Activated CD8-positive, alpha-beta memory T cell treated with anti-CD3 and anti-CD28 coated beads for 36 hours (primary cell): ENCODE data around the gene TMEM178A. TPM values are rescaled to one million over a fixed set of nuclear protein-coding genes. Genes with fewer than 3 reads are reported as not detected.
"Not testable (repeated sequence)": the region's sequence is repeated elsewhere in the genome, so short reads cannot be mapped to it uniquely, and the experiment has no call there.

ENCODE experiments used
- CTCF ChIA-PET: fragments of 350-600 bp; sonication (Branson Sonifier 250); formaldehyde crosslinking; loops from one replicate; lab custom pipeline; 2021; ENCODE audit warnings: antibody characterized with exemption; lab: Charles Lee
- POLR2A ChIA-PET: fragments of 350-600 bp; sonication (Branson Sonifier 250); formaldehyde crosslinking; loops from one replicate; lab custom pipeline; 2021; ENCODE audit warnings: antibody characterized with exemption; lab: Charles Lee
- total RNA-seq, 2 experiments: library from RNA; stranded (reverse); gene quantifications; one replicate each; pipeline ENCODE4 v1.2.3, GENCODE V29; 2021

The TMEM178A gene
- not detected for total RNA-seq

DNA sequence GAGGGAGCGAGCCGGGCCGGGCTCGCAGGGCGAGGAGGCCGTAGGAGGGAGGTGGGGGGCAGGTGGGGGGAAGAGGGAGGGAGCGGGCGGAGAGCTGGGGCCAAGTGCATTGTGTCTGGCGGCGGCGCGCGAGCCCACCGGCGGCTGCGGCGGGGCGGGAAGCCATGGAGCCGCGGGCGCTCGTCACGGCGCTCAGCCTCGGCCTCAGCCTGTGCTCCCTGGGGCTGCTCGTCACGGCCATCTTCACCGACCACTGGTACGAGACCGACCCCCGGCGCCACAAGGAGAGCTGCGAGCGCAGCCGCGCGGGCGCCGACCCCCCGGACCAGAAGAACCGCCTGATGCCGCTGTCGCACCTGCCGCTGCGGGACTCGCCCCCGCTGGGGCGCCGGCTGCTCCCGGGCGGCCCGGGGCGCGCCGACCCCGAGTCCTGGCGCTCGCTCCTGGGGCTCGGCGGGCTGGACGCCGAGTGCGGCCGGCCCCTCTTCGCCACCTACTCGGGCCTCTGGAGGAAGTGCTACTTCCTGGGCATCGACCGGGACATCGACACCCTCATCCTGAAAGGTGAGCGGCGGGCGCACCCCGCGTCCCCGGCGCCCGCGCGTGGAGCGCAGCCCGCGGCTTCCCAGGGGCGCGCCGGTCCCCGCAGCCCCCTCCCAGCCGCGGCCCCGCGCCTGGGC is at the start of gene TMEM178A:
Gene TMEM178A, plus strand, starts transcription at position 107 of the 680 bp plus-strand sequence. Its CDS starts 58 bp downstream, at position 165.
- ChIA-PET POLR2A (no interaction called here), CTCF (no interaction called here)

DNA sequence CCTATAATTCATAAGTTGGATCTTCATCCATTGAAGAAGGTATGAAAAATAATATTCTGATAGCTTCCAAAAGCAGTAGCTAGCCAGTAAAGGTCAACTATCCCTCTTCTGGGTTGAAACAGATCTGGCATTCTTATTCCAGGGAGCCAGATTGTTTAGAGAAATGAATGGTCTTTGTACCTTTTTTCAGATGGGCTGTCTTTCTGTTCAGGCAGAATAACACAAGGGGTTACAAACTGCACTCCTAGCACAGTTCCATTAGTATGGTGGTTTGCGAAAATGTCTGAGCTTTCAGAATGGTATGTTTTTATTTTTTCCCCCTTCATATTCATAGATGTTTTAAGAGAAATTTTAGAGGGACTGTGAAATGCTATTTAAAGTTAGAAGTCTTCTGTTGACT is 47.5 kb upstream of the TMEM178A start:
- ChIA-PET POLR2A (no interaction called here), CTCF (no interaction called here)

DNA sequence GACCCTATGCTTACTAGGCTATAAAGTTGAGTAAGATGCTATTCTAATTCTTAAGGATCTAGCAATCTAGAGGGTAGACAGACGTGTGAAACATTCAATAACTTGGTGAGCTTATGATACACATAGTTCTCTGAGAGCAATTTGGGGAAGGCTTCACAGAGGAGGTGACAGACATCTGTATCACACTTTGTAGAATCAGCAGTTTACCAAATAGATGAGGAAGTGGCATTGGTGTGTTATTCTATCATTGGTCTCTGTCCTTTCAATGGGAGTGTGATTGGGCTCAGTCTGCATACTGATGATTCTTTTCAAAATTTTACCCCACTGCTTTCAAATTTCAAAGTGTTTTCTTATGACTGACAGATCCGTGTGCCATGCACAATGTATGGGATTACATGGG is 47.0 kb upstream of the TMEM178A start:
- CTCF ChIA-PET = no interaction called here
- POLR2A ChIA-PET = no interaction called here

DNA sequence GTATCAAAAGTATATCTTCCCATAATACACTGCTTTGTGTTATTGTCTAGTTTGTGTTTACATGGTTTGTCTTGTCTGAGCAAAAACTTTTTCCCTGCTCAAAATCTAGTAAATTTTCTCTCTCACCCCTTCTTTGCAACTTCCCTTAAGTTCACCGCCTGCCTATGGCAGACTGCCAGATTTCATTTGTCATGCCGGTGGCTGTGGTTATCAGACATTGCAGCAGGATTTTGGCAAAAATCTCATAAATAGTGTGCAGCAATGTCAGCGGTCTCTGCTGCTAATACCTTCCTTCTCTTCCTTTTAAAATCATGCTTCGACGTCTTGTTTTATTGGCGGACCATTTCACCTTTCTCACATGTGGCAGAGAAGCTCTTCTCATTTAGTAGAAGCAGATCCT is 45.6 kb upstream of the TMEM178A start:
- CTCF ChIA-PET = no interaction called here
- POLR2A ChIA-PET = no interaction called here

DNA sequence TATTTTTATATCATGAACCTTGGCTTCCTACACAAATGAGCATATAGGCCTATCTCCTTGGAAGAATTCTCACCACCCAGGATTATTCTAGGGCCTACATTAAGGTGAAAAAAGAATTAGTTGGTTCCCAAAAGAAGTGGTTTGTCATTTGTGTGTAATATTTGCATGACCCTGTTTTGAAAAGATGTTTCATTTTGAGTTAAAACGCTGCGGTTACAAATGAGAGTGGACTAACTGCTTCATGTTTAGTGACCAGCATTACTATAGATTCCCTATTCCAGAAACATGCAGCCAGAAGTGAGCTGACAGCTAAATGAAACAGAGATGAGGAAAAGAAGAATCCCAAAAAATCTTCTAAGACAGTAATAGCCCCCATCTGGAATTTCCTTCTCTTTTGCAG is 44.1 kb upstream of the TMEM178A start:
- POLR2A ChIA-PET = no interaction called here
- CTCF ChIA-PET = no interaction called here

DNA sequence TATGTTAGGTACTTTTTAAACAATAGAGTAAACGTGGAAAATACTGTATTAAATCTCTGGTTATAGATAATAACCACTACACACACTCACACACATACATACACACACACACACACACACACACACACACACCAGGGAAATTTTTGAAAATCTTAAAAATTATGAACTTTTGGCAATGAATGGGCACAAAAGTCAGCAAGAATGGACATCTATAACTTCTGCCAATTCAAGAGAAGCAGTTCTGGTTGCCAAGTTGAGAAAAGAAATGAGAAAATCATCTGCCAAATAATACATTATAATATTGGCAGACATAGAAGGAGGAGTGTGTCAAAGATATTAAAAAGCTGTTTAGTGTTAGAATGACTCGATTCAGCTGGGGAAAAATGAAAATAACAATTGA is 42.9 kb upstream of the TMEM178A start:
- POLR2A ChIA-PET = no interaction called here
- CTCF ChIA-PET = no interaction called here

DNA sequence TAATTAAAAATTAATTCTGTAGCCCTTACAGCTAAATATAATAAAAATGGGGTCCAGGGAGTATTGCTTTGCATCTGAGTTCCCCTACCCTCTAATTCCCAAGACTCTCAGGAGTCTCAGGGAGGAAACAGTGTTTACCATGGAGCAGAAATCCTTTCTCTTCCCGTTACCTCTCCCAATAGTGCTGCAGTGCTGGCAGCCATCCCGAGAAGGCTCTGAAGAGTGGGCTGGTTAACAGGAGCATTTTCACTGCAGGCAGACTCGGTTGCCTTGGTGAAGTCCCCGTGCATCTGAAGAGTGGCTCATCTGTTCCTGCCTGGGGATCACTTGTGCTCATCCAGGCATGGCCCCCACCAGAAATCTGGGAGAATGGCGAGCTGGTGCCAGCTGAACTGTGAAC is 41.8 kb upstream of the TMEM178A start:
- POLR2A ChIA-PET = no interaction called here

DNA sequence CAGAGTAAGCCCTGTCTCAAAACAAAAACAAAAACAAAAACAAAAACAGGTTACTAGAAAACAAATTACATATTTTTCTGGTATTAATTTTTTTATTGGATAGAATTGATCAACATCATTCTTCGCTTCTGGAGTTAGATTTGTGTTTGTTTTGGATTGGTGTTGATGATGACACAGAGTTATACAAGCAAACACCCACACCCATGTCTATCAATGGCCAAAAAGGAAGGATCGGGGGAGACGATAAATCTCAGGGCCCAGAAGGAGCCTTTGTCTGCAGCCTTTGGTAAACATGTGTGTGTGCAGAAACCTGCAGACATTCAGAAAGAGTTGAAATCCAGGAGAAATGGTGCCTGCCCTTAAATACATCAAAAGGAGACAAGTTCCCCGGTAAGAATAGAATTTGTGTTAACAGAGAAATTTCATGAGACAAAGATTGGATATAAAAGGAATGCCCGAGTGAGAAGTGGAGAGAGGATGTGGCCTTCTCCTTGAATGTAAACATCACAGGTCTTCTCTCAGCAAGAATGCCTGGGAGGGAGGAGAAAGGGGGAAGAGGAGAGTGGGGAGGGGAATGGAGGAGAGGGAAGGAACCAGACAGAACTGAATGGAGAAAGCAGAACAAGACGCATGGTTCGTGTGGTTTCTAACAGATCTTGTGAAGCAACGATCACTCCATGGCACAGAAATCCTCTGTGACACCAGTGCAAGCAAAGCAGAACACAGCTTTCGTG is 40.4 kb upstream of the TMEM178A start:
- ChIA-PET POLR2A (no interaction called here), CTCF (no interaction called here)

More for the DNA sequence above, 41.8 kb upstream of the TMEM178A start:
- CTCF ChIA-PET = no interaction called here

DNA sequence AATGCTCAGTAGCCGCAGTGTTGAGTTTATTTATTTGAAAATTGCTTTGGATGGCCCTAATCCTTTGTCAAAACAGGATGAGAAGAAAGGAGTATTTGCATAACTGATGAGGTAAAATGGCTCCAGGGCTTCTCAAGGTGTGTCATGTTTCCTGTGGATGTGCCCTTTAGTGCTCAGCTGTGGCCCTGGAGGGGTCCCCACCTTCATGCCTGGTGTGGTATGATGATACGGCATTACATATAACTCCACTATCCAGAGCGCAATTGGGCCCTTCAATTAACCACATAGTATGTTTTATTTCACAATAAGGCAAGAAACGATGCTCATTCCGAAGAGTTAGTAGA is 39.8 kb upstream of the TMEM178A start:
- POLR2A ChIA-PET = no interaction called here
- CTCF ChIA-PET = no interaction called here

DNA sequence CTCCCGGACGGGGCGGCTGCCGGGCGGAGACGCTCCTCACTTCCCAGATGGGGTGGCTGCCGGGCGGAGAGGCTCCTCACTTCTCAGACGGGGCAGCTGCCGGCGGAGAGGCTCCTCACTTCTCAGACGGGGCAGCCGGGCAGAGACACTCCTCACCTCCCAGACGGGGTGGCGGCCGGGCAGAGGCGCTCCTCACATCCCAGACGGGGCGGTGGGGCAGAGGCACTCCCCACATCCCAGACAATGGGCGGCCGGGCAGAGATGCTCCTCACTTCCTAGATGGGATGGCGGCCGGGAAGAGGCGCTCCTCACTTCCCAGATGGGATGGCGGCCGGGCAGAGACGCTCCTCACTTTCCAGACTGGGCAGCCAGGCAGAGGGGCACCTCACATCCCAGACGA is 37.4 kb upstream of the TMEM178A start:
- POLR2A ChIA-PET = not testable (repeated sequence)

DNA sequence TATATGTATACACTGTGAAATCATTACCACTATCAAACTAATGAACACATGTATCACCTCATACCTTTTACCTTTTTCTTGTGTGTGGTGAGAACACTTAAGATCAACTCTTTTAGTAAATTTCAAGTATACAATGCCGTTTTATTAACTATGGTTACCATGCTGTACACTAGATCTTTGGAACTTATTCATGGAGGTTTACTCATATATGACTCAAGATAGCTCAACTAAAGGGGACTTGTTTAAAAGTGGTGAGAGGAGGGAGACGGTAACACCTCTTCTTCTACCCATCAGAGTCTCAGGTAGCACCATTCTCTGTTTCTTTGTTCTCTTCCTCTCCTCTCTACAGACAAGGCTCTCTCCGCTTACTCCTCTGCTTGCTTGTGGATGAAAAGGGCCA is 36.1 kb upstream of the TMEM178A start:
- CTCF ChIA-PET = no interaction called here
- POLR2A ChIA-PET = no interaction called here

More for the DNA sequence above, 37.4 kb upstream of the TMEM178A start:
- CTCF ChIA-PET = not testable (repeated sequence)

DNA sequence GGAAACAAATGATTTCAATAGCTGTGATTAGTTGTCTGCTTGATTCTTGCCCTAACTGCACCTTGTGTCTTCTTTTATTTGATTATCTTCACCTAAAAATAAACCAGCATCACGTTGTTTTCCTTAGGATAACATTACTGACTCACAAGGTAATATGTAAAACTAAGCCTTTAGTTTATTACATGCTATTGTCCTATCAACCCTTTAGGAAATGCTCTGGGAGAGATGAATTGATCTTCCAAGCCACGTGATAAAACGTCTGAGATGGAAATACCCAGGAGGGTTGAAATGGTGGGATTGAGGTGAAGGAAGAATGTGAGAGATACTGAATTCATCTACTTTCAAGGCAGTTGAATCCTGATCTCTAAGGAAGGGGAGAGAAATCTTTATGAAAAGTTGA is 34.5 kb upstream of the TMEM178A start:
- POLR2A ChIA-PET = no interaction called here
- CTCF ChIA-PET = no interaction called here

DNA sequence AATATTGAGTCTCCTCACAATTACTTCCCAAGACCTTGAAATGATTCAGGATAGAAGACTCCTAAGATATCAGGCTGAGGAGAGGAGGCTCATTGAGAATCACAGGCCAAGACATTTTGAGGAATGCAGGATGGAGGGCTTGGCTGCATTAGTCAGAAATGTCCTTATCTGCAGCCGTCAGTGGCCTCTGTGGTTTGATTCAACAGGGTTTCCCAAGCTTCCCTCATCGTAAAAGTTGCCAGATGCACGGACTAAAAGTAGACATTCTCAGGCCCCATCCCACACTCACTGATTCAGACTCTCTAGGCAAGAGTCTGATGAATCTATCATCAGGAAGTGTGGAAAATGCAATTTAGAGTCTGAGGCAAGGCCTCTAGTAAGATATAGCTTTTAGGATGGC is 34.0 kb upstream of the TMEM178A start:
- ChIA-PET CTCF (no interaction called here), POLR2A (no interaction called here)

DNA sequence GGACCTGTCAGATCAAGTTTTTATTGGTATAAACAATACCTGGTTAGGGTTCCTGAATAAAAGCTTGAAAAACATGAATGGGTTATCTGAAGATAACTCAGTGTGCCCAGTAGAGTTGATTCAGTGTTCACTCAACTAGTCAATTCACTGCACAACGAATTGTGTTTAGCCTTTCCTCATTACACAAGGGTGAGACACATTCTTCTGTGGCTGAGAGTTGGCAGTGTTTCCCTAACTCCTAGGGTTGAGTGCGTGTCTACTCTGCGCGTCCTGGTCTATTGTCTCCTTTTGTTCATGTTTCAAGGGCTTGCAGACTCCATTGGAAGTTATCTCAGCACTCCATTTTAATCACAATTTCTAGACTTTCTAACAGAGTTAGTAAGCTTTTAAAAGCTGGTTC is 32.8 kb upstream of the TMEM178A start:
- CTCF ChIA-PET = no interaction called here
- POLR2A ChIA-PET = no interaction called here

DNA sequence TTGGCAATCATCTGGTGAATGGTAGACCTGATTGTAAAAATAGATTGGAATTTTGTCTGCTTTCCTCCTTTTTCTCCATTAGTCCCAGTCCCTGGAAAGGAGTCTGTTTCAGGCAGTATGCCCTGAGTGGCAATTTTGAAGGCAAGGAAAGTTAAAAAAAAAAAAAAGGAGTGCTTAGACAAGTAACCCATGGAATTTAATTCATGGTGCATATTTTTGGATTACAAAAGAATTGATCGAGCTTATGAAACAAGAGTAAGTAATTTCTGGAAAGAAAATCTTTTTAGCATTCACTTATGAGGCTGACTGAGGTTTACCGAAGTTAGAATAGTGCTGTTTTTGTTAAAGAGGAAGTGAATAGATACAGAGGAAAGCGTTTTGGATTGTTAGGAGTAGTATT is 29.4 kb upstream of the TMEM178A start:
- POLR2A ChIA-PET = no interaction called here

DNA sequence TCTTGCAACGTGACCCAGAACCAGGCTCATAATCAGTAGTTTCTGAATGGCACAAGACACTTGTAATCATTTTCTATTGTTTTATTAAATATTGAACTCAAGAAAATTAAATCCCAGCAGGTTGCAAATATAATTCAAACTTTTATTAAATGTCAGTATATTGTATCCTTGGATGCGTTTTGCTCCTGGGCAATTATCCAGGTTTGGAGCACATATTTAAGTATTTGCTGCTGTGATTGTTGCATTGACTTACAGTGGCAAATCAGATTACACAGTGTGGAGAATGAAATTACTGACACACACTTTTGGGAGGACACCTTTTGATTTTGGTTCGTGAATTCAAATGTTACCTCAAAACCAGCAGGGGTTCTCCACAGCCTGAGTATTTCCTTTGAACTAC is 27.1 kb upstream of the TMEM178A start:
- ChIA-PET POLR2A (no interaction called here), CTCF (no interaction called here)

More for the DNA sequence above, 29.4 kb upstream of the TMEM178A start:
- CTCF ChIA-PET = interaction anchor here (1.7 kb wide), 1 partner anchor 43 kb away, joined by 6 read pairs; no protein-coding TSS in a partner anchor

DNA sequence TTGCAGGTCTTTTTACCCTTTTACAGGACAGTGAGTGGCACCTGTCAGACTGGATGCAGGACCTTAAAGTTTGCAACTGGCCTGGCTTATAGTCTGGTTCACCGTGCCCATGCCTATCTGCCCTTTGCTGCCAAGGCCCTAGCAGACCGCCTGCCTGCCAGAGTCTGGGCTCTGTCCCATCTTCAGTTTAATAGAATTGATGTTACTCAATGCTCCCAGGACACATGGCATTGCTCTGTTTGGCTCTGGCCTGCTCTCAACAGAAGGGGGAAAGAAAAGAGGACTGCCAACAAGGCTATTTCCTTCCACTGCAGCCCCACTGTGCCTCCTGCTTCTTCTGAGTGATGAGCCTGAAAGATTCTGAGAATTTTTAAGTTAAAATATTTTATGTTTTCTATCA is 25.6 kb upstream of the TMEM178A start:
- CTCF ChIA-PET = no interaction called here
- POLR2A ChIA-PET = no interaction called here

DNA sequence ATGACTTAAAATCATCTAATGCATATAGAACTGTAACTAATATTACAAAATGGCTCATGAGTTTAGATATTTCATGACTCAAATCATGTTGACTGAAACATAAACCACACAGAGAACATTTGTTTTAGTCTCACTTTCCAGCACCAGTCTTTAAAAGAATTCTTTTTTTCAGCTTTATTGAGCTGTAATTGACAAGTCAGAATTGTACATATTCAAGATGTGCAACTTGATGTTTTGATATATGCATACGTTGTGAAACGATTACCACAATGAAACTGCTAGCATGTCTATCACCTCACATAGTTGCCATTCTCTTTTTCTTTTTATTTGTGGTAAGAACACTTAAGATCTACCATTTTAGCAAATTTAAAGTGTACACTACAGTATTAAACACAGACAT is 25.0 kb upstream of the TMEM178A start:
- ChIA-PET POLR2A (no interaction called here), CTCF (no interaction called here)

DNA sequence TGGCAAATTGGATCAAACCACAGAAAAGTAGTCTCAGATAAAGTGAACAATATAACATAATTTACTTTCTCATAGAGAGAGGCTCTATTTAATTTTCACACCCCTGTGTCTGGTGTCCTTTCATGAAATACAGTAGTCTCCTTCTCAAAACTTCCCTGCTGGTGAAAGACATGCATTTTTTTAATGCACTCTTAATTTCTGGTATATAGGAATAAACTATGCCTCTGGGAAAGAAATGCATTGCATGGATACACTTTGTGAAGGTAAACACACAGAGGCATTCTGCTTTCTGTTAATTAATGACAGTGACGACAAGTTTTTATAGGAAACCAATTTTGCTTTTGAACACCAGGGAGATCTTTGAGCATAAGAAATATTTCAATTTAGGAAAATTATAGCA is 24.1 kb upstream of the TMEM178A start:
- POLR2A ChIA-PET = no interaction called here
- CTCF ChIA-PET = interaction anchor here (0.6 kb wide), 1 partner anchor 214 kb away, joined by 3 read pairs; no protein-coding TSS in a partner anchor

DNA sequence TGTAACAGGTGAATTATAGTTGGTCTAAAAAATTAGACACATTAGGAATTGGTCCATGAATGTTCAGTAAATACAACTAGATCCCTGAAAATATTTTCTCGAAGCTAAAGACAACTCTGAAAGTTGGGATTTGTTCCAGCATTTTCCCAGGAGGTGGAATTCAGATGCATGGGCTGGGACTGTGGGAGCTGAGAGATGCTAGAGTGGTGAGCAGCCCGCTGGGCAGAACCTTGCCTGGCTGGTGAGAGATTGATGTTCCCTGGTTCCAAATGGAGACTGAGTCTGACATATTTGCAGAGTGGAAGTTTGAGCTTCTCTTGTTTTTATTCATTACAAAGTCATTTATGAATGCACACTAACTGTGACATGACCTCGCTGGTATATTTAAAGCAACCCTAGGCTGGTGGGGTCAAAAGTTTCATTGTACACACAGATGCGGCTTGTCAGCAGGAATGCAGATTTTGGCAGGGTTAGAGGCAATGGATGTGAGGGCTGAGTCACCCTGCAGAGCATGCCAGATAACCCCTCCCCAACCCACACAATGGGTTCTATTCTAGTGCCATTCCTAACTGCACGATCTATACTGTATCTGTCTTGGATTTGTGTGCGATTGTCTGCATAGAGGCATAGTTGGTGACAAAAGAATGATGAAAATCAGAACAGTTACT is 23.5 kb upstream of the TMEM178A start:
- ChIA-PET POLR2A (no interaction called here), CTCF (interaction anchor here (0.6 kb wide), 1 partner anchor 213 kb away, joined by 3 read pairs; no protein-coding TSS in a partner anchor)

DNA sequence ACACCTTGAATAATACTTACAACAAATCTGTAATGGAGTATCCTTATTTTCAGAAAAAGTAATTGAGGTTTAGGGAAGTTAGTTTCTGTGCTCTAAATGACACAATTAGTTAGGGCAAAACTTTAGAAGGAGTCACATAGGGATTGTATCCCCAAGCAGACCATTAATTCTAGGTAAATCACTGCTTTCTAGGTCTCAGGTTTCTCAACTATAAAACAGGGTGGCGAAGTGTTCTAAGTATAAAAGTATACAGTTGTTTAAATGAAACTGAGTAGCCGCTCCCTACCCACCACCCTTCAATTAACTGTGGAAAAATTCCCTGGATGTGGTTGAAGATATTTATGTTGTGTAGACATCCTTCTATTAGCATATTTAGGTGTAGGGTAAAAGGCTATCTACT is 19.9 kb upstream of the TMEM178A start:
- ChIA-PET POLR2A (no interaction called here), CTCF (no interaction called here)
